HCT116 (cell line): ENCODE results near the gene ADGRG4. TPM values are rescaled to one million over a fixed set of nuclear protein-coding genes. Genes with fewer than 3 reads are reported as not detected.
A peak's percentile ranks its signal among the peaks of the same experiment; 100 is the strongest.

Experiments used
- ATAC-seq: fragments of 200-7000 bp; cut with Tn5 transposase; 2 replicates; pipeline ENCODE4 v1.9.1; 2020; ENCODE audit warnings: mild to moderate bottlenecking, moderate library complexity
- BruUV-seq: library from RNA; stranded (reverse); fragments of 400-500 nt; replicated peaks from 2 replicates; lab custom pipeline; 2021; lab: Mats Ljungman, UMichigan
- CTCF ChIA-PET: fragments of 300-600 bp; sonication (Branson Sonifier 250); formaldehyde crosslinking; loops from one replicate; lab custom pipeline; 2021; ENCODE audit warnings: antibody characterized with exemption; lab: Charles Lee
- POLR2A ChIA-PET: fragments of 300-600, 350-600 bp; sonication (Branson Sonifier 250); formaldehyde crosslinking; loops from one replicate; lab custom pipeline; 2021; ENCODE audit warnings: antibody characterized with exemption; lab: Charles Lee
- RAD21 ChIA-PET, 2 experiments: fragments of 300-600 bp; sonication (Branson Sonifier 250); formaldehyde crosslinking; loops; one replicate each; lab custom pipeline; 2023; ENCODE audit warnings: low total read pairs in 2 of 2; ENCODE audit not compliant: uncharacterized antibody in 2 of 2, unreplicated experiment in 2 of 2, low non-redundant PET in 1 of 2; lab: Charles Lee
- DNase-seq: peaks from one replicate; pipeline ENCODE4 v3.0.0-alpha.2; 2010; ENCODE audit warnings: low read depth, low spot score
- H2AFZ ChIP-seq: fragments of 200-600 bp; shearing (Covaris generic), sonication (generic); 2 replicates; pipeline ENCODE4 v1.6.1; 2017; ENCODE audit warnings: low read depth, mixed run types, mixed read lengths, antibody characterized with exemption, low read length; ENCODE audit not compliant: poor library complexity, severe bottlenecking
- H3K27ac ChIP-seq: 2 replicates; pipeline ENCODE4 v1.5.1; 2012; ENCODE audit warnings: low read depth, low read length
- H3K27me3 ChIP-seq: fragments of 200-600 bp; sonication (generic); 2 replicates; pipeline ENCODE4 v1.6.1; 2016; ENCODE audit warnings: mixed run types, low read length, mixed read lengths; ENCODE audit not compliant: insufficient read depth
- H3K36me3 ChIP-seq, 2 experiments: fragments of 200-500 bp in 1 of 2; fragments of 200-600 bp in 1 of 2; sonication (Bioruptor generic) in 1 of 2; sonication (generic) in 1 of 2; 2 replicates each; pipeline versions ENCODE4 v1.5.1 to v1.6.1; 2014 to 2016; ENCODE audit warnings: low read length in 2 of 2, inconsistent platforms in 1 of 2, mixed read lengths in 1 of 2, mixed run types in 1 of 2; ENCODE audit not compliant: insufficient read depth in 2 of 2, control insufficient read depth in 1 of 2
- H3K4me1 ChIP-seq, 2 experiments: fragments of 200-600 bp in 1 of 2; sonication (generic) in 1 of 2; 2 replicates each; pipeline versions ENCODE4 v1.5.1 to v1.6.1; 2012 to 2017; ENCODE audit warnings: low read length in 2 of 2, inconsistent platforms in 1 of 2, mild to moderate bottlenecking in 1 of 2, mixed read lengths in 1 of 2, mixed run types in 1 of 2, moderate library complexity in 1 of 2; ENCODE audit not compliant: insufficient read depth in 2 of 2, control insufficient read depth in 1 of 2
- H3K4me2 ChIP-seq: fragments of 200-600 bp; sonication (generic); 2 replicates; pipeline ENCODE4 v1.6.1; 2017; ENCODE audit warnings: mixed run types, low read length, mixed read lengths
- H3K4me3 ChIP-seq, 2 experiments: fragments of 200-600 bp in 1 of 2; sonication (generic) in 1 of 2; replicated peaks in 1 of 2; 2 replicates each; pipeline ENCODE4 v1.5.1; 2011 to 2016; ENCODE audit warnings: low read length in 2 of 2, control low read depth in 1 of 2, low read depth in 1 of 2, mild to moderate bottlenecking in 1 of 2, mixed read lengths in 1 of 2, mixed run types in 1 of 2
- H3K79me2 ChIP-seq: fragments of 200-600 bp; sonication (generic); 2 replicates; pipeline ENCODE4 v1.6.1; 2017; ENCODE audit warnings: mild to moderate bottlenecking, mixed run types, low read length, moderate library complexity, mixed read lengths; ENCODE audit not compliant: insufficient read depth
- H3K9ac ChIP-seq: fragments of 200-600 bp; sonication (generic); 2 replicates; pipeline ENCODE4 v1.6.1; 2016; ENCODE audit warnings: low read length, mixed read lengths
- H3K9me2 ChIP-seq: fragments of 200-600 bp; sonication (generic), shearing (Covaris generic); 2 replicates; pipeline ENCODE4 v1.6.1; 2017; ENCODE audit warnings: mixed run types, mild to moderate bottlenecking, moderate library complexity; ENCODE audit not compliant: insufficient read depth
- H3K9me3 ChIP-seq, 2 experiments: fragments of 200-500 bp in 1 of 2; fragments of 200-600 bp in 1 of 2; sonication (Bioruptor generic) in 1 of 2; sonication (generic) in 1 of 2; 2 replicates each; pipeline ENCODE4 v1.6.1; 2014 to 2017; ENCODE audit warnings: low read length in 2 of 2, mixed read lengths in 2 of 2, inconsistent platforms in 1 of 2, low read depth in 1 of 2, mild to moderate bottlenecking in 1 of 2, mixed run types in 1 of 2, moderate library complexity in 1 of 2; ENCODE audit not compliant: control insufficient read depth in 1 of 2, insufficient read depth in 1 of 2
- H4K20me1 ChIP-seq: fragments of 200-600 bp; sonication (generic), shearing (Covaris generic); 2 replicates; pipeline ENCODE4 v1.6.1; 2017; ENCODE audit warnings: mixed run types, mild to moderate bottlenecking, moderate library complexity; ENCODE audit not compliant: insufficient read depth
- CBX3 ChIP-seq: IDR thresholded peaks from 2 replicates; pipeline ENCODE4 v1.6.1; 2012; ENCODE audit warnings: low read depth
- EGR1 ChIP-seq: IDR thresholded peaks from 2 replicates; pipeline ENCODE4 v1.6.1; 2012; ENCODE audit warnings: low read depth
- ELF1 ChIP-seq: IDR thresholded peaks from 2 replicates; pipeline ENCODE4 v1.6.1; 2012; ENCODE audit warnings: low read depth, borderline replicate concordance
- FOSL1 ChIP-seq: IDR thresholded peaks from 2 replicates; pipeline ENCODE4 v1.6.1; 2012; ENCODE audit warnings: low read depth
- JUND ChIP-seq: IDR thresholded peaks from 2 replicates; pipeline ENCODE4 v1.6.1; 2012
- POLR2A ChIP-seq: IDR thresholded peaks from 2 replicates; pipeline ENCODE4 v1.7.0; 2011; ENCODE audit warnings: borderline replicate concordance; ENCODE audit not compliant: insufficient read depth, insufficient read length; ENCODE audit errors: extremely low read depth
- POLR2AphosphoS5 ChIP-seq: IDR thresholded peaks from 2 replicates; pipeline ENCODE4 v1.6.1; 2011; ENCODE audit warnings: mild to moderate bottlenecking, low read depth, low read length, moderate library complexity
- RAD21 ChIP-seq: IDR thresholded peaks from 2 replicates; pipeline ENCODE4 v1.6.1; 2012; ENCODE audit warnings: low read depth, mild to moderate bottlenecking
- SIN3A ChIP-seq: IDR thresholded peaks from 2 replicates; pipeline ENCODE4 v1.6.1; 2012; ENCODE audit warnings: low read depth
- SP1 ChIP-seq: IDR thresholded peaks from 2 replicates; pipeline ENCODE4 v1.6.1; 2012; ENCODE audit warnings: low read depth
- SRF ChIP-seq: IDR thresholded peaks from 2 replicates; pipeline ENCODE4 v1.6.1; 2012; ENCODE audit warnings: low read depth
- TCF7L2 ChIP-seq: IDR thresholded peaks from 2 replicates; pipeline ENCODE4 v1.7.0; 2011; ENCODE audit warnings: borderline replicate concordance, inconsistent platforms; ENCODE audit not compliant: insufficient read depth, insufficient read length; ENCODE audit errors: extremely low read depth
- ZFX ChIP-seq: fragments of 450-650 bp; IDR thresholded peaks from 2 replicates; pipeline ENCODE4 v1.6.1; 2017
- ZNF274 ChIP-seq: fragments of 200-500 bp; sonication (Bioruptor generic); IDR thresholded peaks from 2 replicates; pipeline ENCODE4 v1.6.1; 2014; ENCODE audit warnings: mild to moderate bottlenecking, low read depth, low read length, inconsistent platforms
- intact Hi-C: fragments of 100-400 bp; cut with micrococcal nuclease; formaldehyde crosslinking; loops from 2 replicates; pipeline ENCODE4 v1.10.0; 2022
- total RNA-seq: library from RNA; stranded (reverse); gene quantifications from one replicate; pipeline ENCODE4 v1.2.1, GENCODE V29; 2021; ENCODE audit not compliant: unreplicated experiment
- TF ChIP-seq, protein P1 (sequence below): IDR thresholded peaks from 2 replicates; pipeline ENCODE4 v1.6.1; 2012
- TF ChIP-seq, protein P2 (sequence below): IDR thresholded peaks from 2 replicates; pipeline ENCODE4 v1.6.1; 2012; ENCODE audit warnings: low read depth
- TF ChIP-seq, protein P3 (sequence below): IDR thresholded peaks from 2 replicates; pipeline ENCODE4 v1.6.1; 2011; ENCODE audit warnings: mild to moderate bottlenecking, low read length, moderate library complexity; ENCODE audit not compliant: insufficient replicate concordance; ENCODE audit errors: extremely low read depth

Gene ADGRG4
- total RNA-seq, 1 experiment from 2014 or later: not detected

DNA sequence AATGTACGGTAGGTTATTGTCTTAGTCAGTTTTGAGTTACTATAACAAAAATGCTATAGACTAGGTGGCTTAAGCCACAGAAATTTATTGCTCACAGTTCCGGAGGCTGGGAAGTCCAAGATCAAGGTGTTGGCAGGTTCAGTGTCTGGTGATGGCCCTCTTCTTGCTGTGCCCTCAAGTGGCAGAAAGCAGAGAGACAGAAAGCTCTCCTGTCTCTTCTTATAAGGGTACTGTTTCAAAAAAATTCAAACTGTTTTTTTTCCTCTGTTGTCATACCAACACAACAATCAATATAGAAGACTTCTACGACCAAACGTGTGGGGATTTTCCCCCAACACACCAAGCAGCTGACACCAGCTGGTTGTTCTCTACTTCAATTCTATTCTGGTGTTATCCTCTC is 53.4 kb downstream of the ADGRG4 start:
- H3K9ac ChIP-seq: 0 out of 2 replicates have a peak overlapping the region, but pooled peaks have one; percentile 17
- H3K9me3 ChIP-seq: no peaks in the 10 kb centered on the region
- H3K4me1 ChIP-seq: peaks cover 0 to 26% of the 10 kb centered on the region in 2 experiments; a peak in 2 of 4 replicates
- intact Hi-C loops: no loop called here
- DNase-seq: no peak
- CTCF ChIA-PET: no interaction called here
- POLR2A ChIA-PET: interaction anchor here (1.0 kb wide), 1 partner anchor 8 kb away, joined by 3 read pairs; no protein-coding TSS in a partner anchor
- H2AFZ ChIP-seq: no peak overlapping the region
- no peaks in the 10 kb centered on the region for H3K27me3 ChIP-seq
- H3K36me3 ChIP-seq: no peaks in the 10 kb centered on the region
- no peaks in the 10 kb centered on the region for H3K9me2 ChIP-seq
- peak overlapping the region; percentile 53; the same call in 1 of the 2 replicates for H3K4me2 ChIP-seq
- RAD21 ChIA-PET: no interaction called here
- H3K79me2 ChIP-seq: no peaks in the 10 kb centered on the region
- no TSS peak for BruUV-seq
- no peaks in the 10 kb centered on the region for H4K20me1 ChIP-seq
- peak overlapping the region; percentile 42; the same call in 1 of the 2 replicates for H3K27ac ChIP-seq
- H3K4me3 ChIP-seq: no peak overlapping the region
- TF ChIP-seq SRF (no peak), POLR2AphosphoS5 (no peak), SP1 (no peak), JUND (no peak)
- peak; percentile 67 for ATAC-seq

DNA sequence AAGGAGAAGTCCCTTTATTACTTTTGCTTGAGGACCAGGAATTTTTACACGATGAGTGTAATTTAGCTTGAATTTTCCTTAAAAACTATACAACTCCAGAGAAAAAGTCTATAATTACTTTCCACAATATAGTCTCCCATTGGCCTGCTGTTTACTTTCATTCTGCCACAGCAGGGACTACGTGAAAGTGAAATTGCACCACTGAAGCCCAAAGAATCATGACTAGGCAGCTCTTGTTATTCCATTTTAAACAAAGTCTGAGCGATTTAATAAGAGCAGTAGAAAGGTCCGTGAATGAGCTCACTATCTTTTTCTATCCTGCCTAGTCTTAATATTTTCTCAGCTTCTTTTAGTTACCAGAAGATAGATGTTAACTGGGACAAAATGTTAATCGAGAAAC is 68.6 kb downstream of the ADGRG4 start:
- H3K4me2 ChIP-seq: no peak overlapping the region
- intact Hi-C loops: no loop called here
- H3K36me3 ChIP-seq: no peaks in the 10 kb centered on the region
- H3K27ac ChIP-seq: no peak overlapping the region
- no peak overlapping the region for H3K4me3 ChIP-seq
- no peaks in the 10 kb centered on the region for H3K79me2 ChIP-seq
- POLR2A ChIA-PET: no interaction called here
- no peaks in the 10 kb centered on the region for H4K20me1 ChIP-seq
- no TSS peak for BruUV-seq
- no peaks in the 10 kb centered on the region for H3K9me3 ChIP-seq
- H2AFZ ChIP-seq: no peak overlapping the region
- CTCF ChIA-PET: no interaction called here
- ATAC-seq (no peak), DNase-seq (no peak)
- H3K9me2 ChIP-seq: no peaks in the 10 kb centered on the region
- H3K27me3 ChIP-seq: no peaks in the 10 kb centered on the region
- RAD21 ChIA-PET: no interaction called here
- H3K9ac ChIP-seq: no peak overlapping the region
- H3K4me1 ChIP-seq: no peaks in the 10 kb centered on the region
- TF ChIP-seq CBX3: no peak
- no peak for TF ChIP-seq ZNF274
- no peak for TF ChIP-seq EGR1
- TF ChIP-seq, protein P1, sequence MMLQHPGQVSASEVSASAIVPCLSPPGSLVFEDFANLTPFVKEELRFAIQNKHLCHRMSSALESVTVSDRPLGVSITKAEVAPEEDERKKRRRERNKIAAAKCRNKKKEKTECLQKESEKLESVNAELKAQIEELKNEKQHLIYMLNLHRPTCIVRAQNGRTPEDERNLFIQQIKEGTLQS: no peak
- TF ChIP-seq ELF1: no peak
- TF ChIP-seq, protein P2, sequence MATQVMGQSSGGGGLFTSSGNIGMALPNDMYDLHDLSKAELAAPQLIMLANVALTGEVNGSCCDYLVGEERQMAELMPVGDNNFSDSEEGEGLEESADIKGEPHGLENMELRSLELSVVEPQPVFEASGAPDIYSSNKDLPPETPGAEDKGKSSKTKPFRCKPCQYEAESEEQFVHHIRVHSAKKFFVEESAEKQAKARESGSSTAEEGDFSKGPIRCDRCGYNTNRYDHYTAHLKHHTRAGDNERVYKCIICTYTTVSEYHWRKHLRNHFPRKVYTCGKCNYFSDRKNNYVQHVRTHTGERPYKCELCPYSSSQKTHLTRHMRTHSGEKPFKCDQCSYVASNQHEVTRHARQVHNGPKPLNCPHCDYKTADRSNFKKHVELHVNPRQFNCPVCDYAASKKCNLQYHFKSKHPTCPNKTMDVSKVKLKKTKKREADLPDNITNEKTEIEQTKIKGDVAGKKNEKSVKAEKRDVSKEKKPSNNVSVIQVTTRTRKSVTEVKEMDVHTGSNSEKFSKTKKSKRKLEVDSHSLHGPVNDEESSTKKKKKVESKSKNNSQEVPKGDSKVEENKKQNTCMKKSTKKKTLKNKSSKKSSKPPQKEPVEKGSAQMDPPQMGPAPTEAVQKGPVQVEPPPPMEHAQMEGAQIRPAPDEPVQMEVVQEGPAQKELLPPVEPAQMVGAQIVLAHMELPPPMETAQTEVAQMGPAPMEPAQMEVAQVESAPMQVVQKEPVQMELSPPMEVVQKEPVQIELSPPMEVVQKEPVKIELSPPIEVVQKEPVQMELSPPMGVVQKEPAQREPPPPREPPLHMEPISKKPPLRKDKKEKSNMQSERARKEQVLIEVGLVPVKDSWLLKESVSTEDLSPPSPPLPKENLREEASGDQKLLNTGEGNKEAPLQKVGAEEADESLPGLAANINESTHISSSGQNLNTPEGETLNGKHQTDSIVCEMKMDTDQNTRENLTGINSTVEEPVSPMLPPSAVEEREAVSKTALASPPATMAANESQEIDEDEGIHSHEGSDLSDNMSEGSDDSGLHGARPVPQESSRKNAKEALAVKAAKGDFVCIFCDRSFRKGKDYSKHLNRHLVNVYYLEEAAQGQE: no peak
- TF ChIP-seq POLR2A: no peak
- TF ChIP-seq FOSL1: no peak
- TF ChIP-seq, protein P3, sequence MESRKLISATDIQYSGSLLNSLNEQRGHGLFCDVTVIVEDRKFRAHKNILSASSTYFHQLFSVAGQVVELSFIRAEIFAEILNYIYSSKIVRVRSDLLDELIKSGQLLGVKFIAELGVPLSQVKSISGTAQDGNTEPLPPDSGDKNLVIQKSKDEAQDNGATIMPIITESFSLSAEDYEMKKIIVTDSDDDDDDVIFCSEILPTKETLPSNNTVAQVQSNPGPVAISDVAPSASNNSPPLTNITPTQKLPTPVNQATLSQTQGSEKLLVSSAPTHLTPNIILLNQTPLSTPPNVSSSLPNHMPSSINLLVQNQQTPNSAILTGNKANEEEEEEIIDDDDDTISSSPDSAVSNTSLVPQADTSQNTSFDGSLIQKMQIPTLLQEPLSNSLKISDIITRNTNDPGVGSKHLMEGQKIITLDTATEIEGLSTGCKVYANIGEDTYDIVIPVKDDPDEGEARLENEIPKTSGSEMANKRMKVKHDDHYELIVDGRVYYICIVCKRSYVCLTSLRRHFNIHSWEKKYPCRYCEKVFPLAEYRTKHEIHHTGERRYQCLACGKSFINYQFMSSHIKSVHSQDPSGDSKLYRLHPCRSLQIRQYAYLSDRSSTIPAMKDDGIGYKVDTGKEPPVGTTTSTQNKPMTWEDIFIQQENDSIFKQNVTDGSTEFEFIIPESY: no peak
- TF ChIP-seq ZFX: no peak
- no peak for TF ChIP-seq RAD21
- TF ChIP-seq SP1: no peak
- TF ChIP-seq POLR2AphosphoS5: no peak
- no peak for TF ChIP-seq SRF
- no peak for TF ChIP-seq TCF7L2
- no peak for TF ChIP-seq JUND
- no peak for TF ChIP-seq SIN3A
